Kidney (tissue), 14 donors: ENCODE measurements around the gene FAM53C. TPM values are rescaled to one million over a fixed set of nuclear protein-coding genes. Genes with fewer than 3 reads are reported as not detected.

Experiments used
- DNase-seq, 5 donors: peaks; one replicate each; pipeline ENCODE4 v3.0.0-alpha.2; 2013 to 2020
- FAIRE-seq: peaks from 2 replicates; lab custom pipeline; 2012; peaks lifted over from hg19 to GRCh38; lab: Jason Lieb, UNC
- H3K27ac ChIP-seq, 2 donors: one replicate each; pipeline ENCODE4 v1.7.0; 2013; ENCODE audit warnings: low read depth in 2 of 2, low read length in 2 of 2, inconsistent platforms in 1 of 2
- H3K27me3 ChIP-seq: one replicate; pipeline ENCODE4 v1.7.1; 2013; ENCODE audit warnings: low read length, inconsistent platforms; ENCODE audit not compliant: control insufficient read depth, insufficient read depth
- H3K36me3 ChIP-seq, 3 donors: one replicate each; pipeline versions ENCODE4 v1.7.0 to v1.7.1; 2013; ENCODE audit warnings: low read length in 3 of 3, control low read depth in 1 of 3, inconsistent platforms in 1 of 3; ENCODE audit not compliant: insufficient read depth in 3 of 3, control insufficient read depth in 2 of 3
- H3K4me1 ChIP-seq, 3 donors: one replicate each; pipeline versions ENCODE4 v1.7.0 to v1.7.1; 2013; ENCODE audit warnings: low read length in 3 of 3, inconsistent platforms in 1 of 3, low read depth in 1 of 3; ENCODE audit not compliant: control insufficient read depth in 2 of 3, insufficient read depth in 2 of 3
- H3K4me3 ChIP-seq, 3 donors: one replicate each; pipeline versions ENCODE4 v1.7.0 to v1.8.1; 2013; ENCODE audit warnings: low read length in 3 of 3, control low read depth in 1 of 3, inconsistent platforms in 1 of 3
- H3K9ac ChIP-seq, 3 donors: one replicate each; pipeline versions ENCODE4 v1.7.0 to v1.7.1; 2013; ENCODE audit warnings: low read length in 3 of 3, control low read depth in 1 of 3, inconsistent platforms in 1 of 3
- H3K9me3 ChIP-seq, 3 donors: one replicate each; pipeline versions ENCODE4 v1.7.0 to v1.7.1; 2013; ENCODE audit warnings: low read length in 3 of 3, control low read depth in 1 of 3, inconsistent platforms in 1 of 3; ENCODE audit not compliant: control insufficient read depth in 2 of 3, insufficient read depth in 1 of 3
- intact Hi-C: fragments of 100-400 bp; cut with DNase I; formaldehyde crosslinking; loops from one replicate; pipeline ENCODE4 v1.11.1; 2022
- polyA plus RNA-seq: library from polyadenylated mRNA; stranded (reverse); fragments of 350-450 nt; fragmentation: Illumina TruSeq; extraction: RNeasy Lipid Tissue Mini Kit (QIAGEN cat#74804); gene quantifications from one replicate; pipeline ENCODE4 v1.2.3, GENCODE V29; 2014; ENCODE audit warnings: low read depth, low replicate concordance; ENCODE audit not compliant: insufficient read depth
- total RNA-seq: library from RNA; stranded (reverse); fragmentation: NEBNext Ultra II Directional; extraction: Animal tissue kit (Norgen Biotek cat#: 25700); gene quantifications from one replicate; pipeline ENCODE4 v1.2.1, GENCODE V29; 2021
- TF ChIP-seq, protein P1 (sequence below): IDR thresholded peaks from 3 replicates; pipeline ENCODE4 v1.5.1; 2012; ENCODE audit warnings: mild to moderate bottlenecking, moderate library complexity, borderline replicate concordance; ENCODE audit not compliant: insufficient read depth; ENCODE audit errors: extremely low read depth
- donor health status: control.
- donor health status: control.
- donor health status: control.
- donor health status: control.
- donor health status: control.
- donor health status: DM: yes; HTN: yes; CAD: no.
- donor health status: Normal renal cell carcinoma (clear cell type).

Gene FAM53C
- total and polyA plus RNA-seq, 2 donors from 2014 or later, result 8.1 to 18.9 TPM

DNA sequence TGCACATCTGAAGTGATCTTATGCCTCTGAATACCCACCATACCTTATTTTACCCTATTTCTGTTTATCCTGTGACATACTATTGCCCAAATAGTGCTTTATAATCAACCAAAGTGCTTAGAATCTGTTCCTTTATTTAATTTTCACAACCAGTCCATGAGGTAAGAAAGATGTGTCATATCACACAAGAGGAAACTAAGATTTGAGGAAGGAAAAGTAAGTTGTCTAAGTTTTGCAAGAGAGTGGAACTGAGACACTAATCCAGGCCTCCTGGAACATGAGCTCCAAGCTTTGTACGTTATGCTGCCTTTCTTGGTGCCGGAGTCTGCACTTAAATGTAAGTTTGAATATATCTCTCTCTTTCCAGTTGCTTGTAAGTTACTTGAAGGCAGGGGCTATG, 31.6 kb downstream of the FAM53C start:
- TF ChIP-seq, protein P1, sequence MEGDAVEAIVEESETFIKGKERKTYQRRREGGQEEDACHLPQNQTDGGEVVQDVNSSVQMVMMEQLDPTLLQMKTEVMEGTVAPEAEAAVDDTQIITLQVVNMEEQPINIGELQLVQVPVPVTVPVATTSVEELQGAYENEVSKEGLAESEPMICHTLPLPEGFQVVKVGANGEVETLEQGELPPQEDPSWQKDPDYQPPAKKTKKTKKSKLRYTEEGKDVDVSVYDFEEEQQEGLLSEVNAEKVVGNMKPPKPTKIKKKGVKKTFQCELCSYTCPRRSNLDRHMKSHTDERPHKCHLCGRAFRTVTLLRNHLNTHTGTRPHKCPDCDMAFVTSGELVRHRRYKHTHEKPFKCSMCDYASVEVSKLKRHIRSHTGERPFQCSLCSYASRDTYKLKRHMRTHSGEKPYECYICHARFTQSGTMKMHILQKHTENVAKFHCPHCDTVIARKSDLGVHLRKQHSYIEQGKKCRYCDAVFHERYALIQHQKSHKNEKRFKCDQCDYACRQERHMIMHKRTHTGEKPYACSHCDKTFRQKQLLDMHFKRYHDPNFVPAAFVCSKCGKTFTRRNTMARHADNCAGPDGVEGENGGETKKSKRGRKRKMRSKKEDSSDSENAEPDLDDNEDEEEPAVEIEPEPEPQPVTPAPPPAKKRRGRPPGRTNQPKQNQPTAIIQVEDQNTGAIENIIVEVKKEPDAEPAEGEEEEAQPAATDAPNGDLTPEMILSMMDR, result no peak
- Histone ChIP-seq H3K27me3 (no peaks in the 10 kb centered on the region), H3K36me3 (peaks cover 0 to 3% (median 0%) of the 10 kb centered on the region in 3 donors), H3K9me3 (no peaks in the 10 kb centered on the region), H3K9ac (no peak overlapping the region), H3K4me3 (no peak overlapping the region), H3K4me1 (peaks cover 0 to 6% (median 0%) of the 10 kb centered on the region in 3 donors), H3K27ac (no peak overlapping the region)
- intact Hi-C loops, result no loop called here
- DNase-seq (no peak), FAIRE-seq (no peak)

DNA sequence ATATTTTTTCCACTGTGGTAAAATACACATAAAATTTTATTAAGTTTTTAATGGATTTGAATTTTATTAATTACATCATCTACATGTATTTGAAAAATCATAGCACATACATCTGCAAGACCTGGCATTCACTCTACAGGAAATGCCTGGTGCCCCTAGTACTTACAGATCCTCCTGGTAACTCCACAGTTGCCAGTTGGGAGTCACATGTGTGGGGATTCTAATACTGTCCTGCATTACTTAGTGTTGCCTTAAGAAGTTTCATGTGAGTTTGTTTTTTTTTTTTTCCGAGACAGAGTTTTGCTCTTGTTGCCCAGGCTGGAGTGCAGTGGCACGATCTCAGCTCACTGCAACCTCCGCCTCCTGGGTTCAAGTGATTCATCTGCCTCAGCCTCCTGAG, 32.5 kb downstream of the FAM53C start:
- no peaks in the 10 kb centered on the region for H3K27me3 ChIP-seq
- no peak overlapping the region for H3K27ac ChIP-seq
- DNase-seq (no peak), FAIRE-seq (no peak)
- TF ChIP-seq, protein P1, result no peak
- H3K36me3 ChIP-seq, result peaks cover 0 to 3% (median 0%) of the 10 kb centered on the region in 3 donors
- H3K4me1 ChIP-seq, result peaks cover 0 to 6% (median 0%) of the 10 kb centered on the region in 3 donors
- H3K9ac ChIP-seq, result no peak overlapping the region
- no peak overlapping the region for H3K4me3 ChIP-seq
- intact Hi-C loops, result no loop called here
- H3K9me3 ChIP-seq, result no peaks in the 10 kb centered on the region

DNA sequence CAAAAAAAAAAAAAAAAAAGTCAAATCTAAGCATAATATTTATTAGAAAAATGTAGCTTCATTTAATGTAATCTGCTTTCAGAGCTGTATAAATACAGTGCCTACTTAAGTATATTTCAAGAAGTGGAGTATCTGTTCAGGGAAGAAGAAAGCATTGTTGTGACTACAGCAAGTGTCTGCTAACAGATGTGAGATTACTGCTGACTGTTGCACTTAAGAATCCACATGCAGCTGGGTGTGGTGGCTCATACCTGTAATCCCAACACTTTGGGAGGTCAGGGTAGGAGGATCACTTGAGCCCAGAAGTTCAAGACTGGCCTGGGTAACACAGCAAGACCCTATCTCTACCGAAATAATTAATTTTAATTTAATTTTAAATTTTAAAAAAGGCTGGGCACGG, 33.4 kb downstream of the FAM53C start:
- FAIRE-seq (no peak), DNase-seq (no peak)
- intact Hi-C loops, result no loop called here
- Histone ChIP-seq H3K4me3 (no peak overlapping the region), H3K36me3 (peaks cover 0 to 3% (median 3%) of the 10 kb centered on the region in 3 donors), H3K27me3 (no peaks in the 10 kb centered on the region), H3K9me3 (no peaks in the 10 kb centered on the region), H3K27ac (no peak overlapping the region), H3K9ac (no peak overlapping the region), H3K4me1 (peaks cover 0 to 6% (median 0%) of the 10 kb centered on the region in 3 donors)
- TF ChIP-seq, protein P1, result no peak

- DNase-seq (no peak), FAIRE-seq (no peak)
- H3K4me1 ChIP-seq, result peaks cover 0 to 2% (median 0%) of the 10 kb centered on the region in 3 donors
- H3K36me3 ChIP-seq, result peaks cover 0 to 5% (median 4%) of the 10 kb centered on the region in 3 donors
- TF ChIP-seq, protein P1, result no peak
- intact Hi-C loops, result no loop called here
- no peak overlapping the region for H3K27ac ChIP-seq
- no peak overlapping the region for H3K9ac ChIP-seq
- H3K4me3 ChIP-seq, result no peak overlapping the region
- no peaks in the 10 kb centered on the region for H3K9me3 ChIP-seq
- no peaks in the 10 kb centered on the region for H3K27me3 ChIP-seq
These were observed 34.2 kb downstream of the FAM53C start for GRCh38 chr5:138372225-138372624.
